Measurements from ENCODE around the gene NUBPL.

- TF ChIP-seq CTCF (IDR thresholded peaks at IDR 0.05), result no peak
- no peak for TF ChIP-seq POLR2A (IDR thresholded peaks at IDR 0.05)
- no peak for TF ChIP-seq POLR2AphosphoS5 (IDR thresholded peaks at IDR 0.05)
Measured at GRCh38 chr14:31740688-31741087, 179.5 kb downstream of the NUBPL start.

Measured in suprapubic skin (tissue), 4 donors.